Spleen (tissue), 11 donors: ENCODE data around the gene RBMX. TPM values are rescaled to one million over a fixed set of nuclear protein-coding genes. Genes with fewer than 3 reads are reported as not detected.
"Not testable (repeated sequence)": the region's sequence is repeated elsewhere in the genome, so short reads cannot be mapped to it uniquely, and the experiment has no call there.

ENCODE experiments used
- DNase-seq: peaks from one replicate; pipeline ENCODE4 v3.0.0-alpha.2; 2020
- H3K27ac ChIP-seq, 8 donors: fragments of 200-600 bp; sonication (generic) in 7 of 8; 1 replicate in 4 of 8; 2 replicates in 4 of 8; pipeline versions ENCODE4 v1.5.0 to v1.8.0; 2016 to 2021; ENCODE audit warnings: inconsistent platforms in 4 of 8, mild to moderate bottlenecking in 4 of 8, moderate library complexity in 1 of 8
- H3K27me3 ChIP-seq, 7 donors: fragments of 200-600 bp; sonication (generic) in 6 of 7; replicated peaks in 1 of 7; 1 replicate in 4 of 7; 2 replicates in 3 of 7; pipeline versions ENCODE4 v1.5.0 to v1.8.0; 2016 to 2021; ENCODE audit warnings: inconsistent platforms in 3 of 7, mild to moderate bottlenecking in 1 of 7
- H3K36me3 ChIP-seq, 6 donors: fragments of 200-600 bp; sonication (generic) in 5 of 6; 1 replicate in 4 of 6; 2 replicates in 2 of 6; pipeline versions ENCODE4 v1.5.0 to v1.8.0; 2016 to 2021; ENCODE audit warnings: inconsistent platforms in 2 of 6
- H3K4me1 ChIP-seq, 6 donors: fragments of 200-600 bp; sonication (generic) in 5 of 6; 1 replicate in 3 of 6; 2 replicates in 3 of 6; pipeline versions ENCODE4 v1.5.0 to v1.8.0; 2016 to 2021; ENCODE audit warnings: inconsistent platforms in 3 of 6
- H3K4me3 ChIP-seq, 8 donors: fragments of 200-600 bp; sonication (generic) in 7 of 8; 1 replicate in 4 of 8; 2 replicates in 4 of 8; pipeline versions ENCODE4 v1.5.0 to v1.8.0; 2016 to 2021; ENCODE audit warnings: inconsistent platforms in 4 of 8, mild to moderate bottlenecking in 4 of 8, moderate library complexity in 2 of 8
- H3K9me3 ChIP-seq, 8 donors: fragments of 200-600 bp; sonication (generic) in 7 of 8; 1 replicate in 4 of 8; 2 replicates in 4 of 8; pipeline versions ENCODE4 v1.5.0 to v1.8.0; 2016 to 2021; ENCODE audit warnings: inconsistent platforms in 4 of 8
- POLR2A ChIP-seq, 3 donors: fragments of 450-650 bp; IDR thresholded peaks; one replicate each; pipeline ENCODE4 v1.5.1; 2017; ENCODE audit warnings: antibody characterized with exemption in 3 of 3, mild to moderate bottlenecking in 1 of 3
- POLR2AphosphoS5 ChIP-seq, 3 donors: sonication (generic); formaldehyde crosslinking; IDR thresholded peaks; one replicate each; pipeline ENCODE4 v1.5.1; 2017; ENCODE audit warnings: antibody characterized with exemption in 3 of 3
- WGBS, 5 donors: extraction: QIAGEN DNeasy Blood & Tissue Kit in 3 of 5; methylation state at CpG; one replicate each; pipeline versions ENCODE4 v1.1.5 to v1.1.7; 2013 to 2018; 5-methylcytosine and 5-hydroxymethylcytosine counted together
- intact Hi-C: fragments of 100-400 bp; cut with DNase I; formaldehyde crosslinking; loops from one replicate; pipeline ENCODE4 v1.15.0; 2023; ENCODE audit warnings: low total_unique reads
- polyA plus RNA-seq, 3 donors: library from polyadenylated mRNA; stranded (reverse); fragments of 200-250 nt; gene quantifications; one replicate each; pipeline ENCODE4 v1.2.1, GENCODE V29; 2013
- total RNA-seq, 7 donors: library from RNA; depleted of rRNA in 3 of 7; stranded (reverse); fragments of >200 nt in 3 of 7; fragmentation: NEBNext Ultra II Directional in 4 of 7; extraction: Animal tissue kit (Norgen Biotek cat#: 25700) in 4 of 7; gene quantifications; one replicate each; pipeline versions ENCODE4 v1.1.0 to v1.2.1, GENCODE V29; 2016 to 2021
- TF ChIP-seq, protein P1 (sequence below), 11 experiments: fragments of 200-600 bp in 7 of 11; fragments of 450-650 bp in 4 of 11; sonication (generic) in 4 of 11; IDR thresholded peaks in 8 of 11; conservative IDR thresholded peaks in 3 of 11; 1 replicate in 7 of 11; 2 replicates in 4 of 11; pipeline versions ENCODE4 v1.4.0 to v1.8.0; 2016 to 2021; ENCODE audit warnings: antibody characterized with exemption in 11 of 11, inconsistent platforms in 4 of 11, mild to moderate bottlenecking in 1 of 11
- donor health status: healthy with polysubstance abuse.
- donor health status: DM: no; HTN: no; CAD: no; lungs with moderate emphysema.
- donor health status: DM: no; HTN: no; CAD: no.
- donor health status: Bipolar disorder and iron deficiency.
- donor health status: healthy.
- donor health status: DM: no; HTN: no; CAD: no.
- donor health status: DM: yes; HTN: yes; CAD: no.

RBMX gene
- total and polyA plus RNA-seq, 10 donors, result 111 to 286 (median 168) TPM

DNA sequence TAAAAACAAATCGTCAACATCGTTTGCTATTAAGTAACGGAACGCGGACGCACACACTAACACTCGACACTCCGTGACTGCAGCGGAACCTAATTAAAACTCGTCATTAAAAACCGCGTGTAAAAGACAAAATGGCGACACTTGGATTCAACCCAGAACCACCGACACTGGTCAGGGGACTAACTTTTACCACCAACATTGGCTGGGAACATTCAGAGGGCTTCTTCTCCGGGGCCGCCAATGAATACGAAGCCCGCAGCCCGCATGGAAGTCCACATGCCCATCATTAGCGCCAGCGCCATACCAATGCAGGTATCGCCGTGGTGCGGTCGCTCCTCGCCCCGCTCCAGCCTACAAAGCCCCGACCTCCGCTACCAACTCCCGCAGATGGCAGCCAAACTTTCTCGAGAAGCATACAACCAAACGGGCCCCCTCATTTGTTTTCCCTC lies 498 bp downstream of the RBMX start:
- Histone ChIP-seq H3K4me3 (peak overlapping the region; percentile 37 to 75 (median 53)), H3K36me3 (peaks cover 0 to 40% (median 28%) of the 10 kb centered on the region in 6 donors), H3K4me1 (peaks cover 0 to 25% (median 15%) of the 10 kb centered on the region in 6 donors), H3K27ac (peak overlapping the region; percentile 59 to 96 (median 95)), H3K9me3 (no peaks in the 10 kb centered on the region), H3K27me3 (no peaks in the 10 kb centered on the region)
- WGBS, 5 donors, result 0 to 48% (median 1%) methylated on average over 12 to 32 of the region's 32 CpGs
- TF ChIP-seq POLR2A (IDR thresholded peaks at IDR 0.05) (no peak), POLR2AphosphoS5 (IDR thresholded peaks at IDR 0.05) (no peak)
- TF ChIP-seq, protein P1, sequence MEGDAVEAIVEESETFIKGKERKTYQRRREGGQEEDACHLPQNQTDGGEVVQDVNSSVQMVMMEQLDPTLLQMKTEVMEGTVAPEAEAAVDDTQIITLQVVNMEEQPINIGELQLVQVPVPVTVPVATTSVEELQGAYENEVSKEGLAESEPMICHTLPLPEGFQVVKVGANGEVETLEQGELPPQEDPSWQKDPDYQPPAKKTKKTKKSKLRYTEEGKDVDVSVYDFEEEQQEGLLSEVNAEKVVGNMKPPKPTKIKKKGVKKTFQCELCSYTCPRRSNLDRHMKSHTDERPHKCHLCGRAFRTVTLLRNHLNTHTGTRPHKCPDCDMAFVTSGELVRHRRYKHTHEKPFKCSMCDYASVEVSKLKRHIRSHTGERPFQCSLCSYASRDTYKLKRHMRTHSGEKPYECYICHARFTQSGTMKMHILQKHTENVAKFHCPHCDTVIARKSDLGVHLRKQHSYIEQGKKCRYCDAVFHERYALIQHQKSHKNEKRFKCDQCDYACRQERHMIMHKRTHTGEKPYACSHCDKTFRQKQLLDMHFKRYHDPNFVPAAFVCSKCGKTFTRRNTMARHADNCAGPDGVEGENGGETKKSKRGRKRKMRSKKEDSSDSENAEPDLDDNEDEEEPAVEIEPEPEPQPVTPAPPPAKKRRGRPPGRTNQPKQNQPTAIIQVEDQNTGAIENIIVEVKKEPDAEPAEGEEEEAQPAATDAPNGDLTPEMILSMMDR (IDR thresholded peaks at IDR 0.05 in 8 of 11, conservative IDR thresholded peaks at IDR 0.05 in 3 of 11), result no peak
- intact Hi-C loops, result no loop called here
- peak; percentile 79 for DNase-seq

DNA sequence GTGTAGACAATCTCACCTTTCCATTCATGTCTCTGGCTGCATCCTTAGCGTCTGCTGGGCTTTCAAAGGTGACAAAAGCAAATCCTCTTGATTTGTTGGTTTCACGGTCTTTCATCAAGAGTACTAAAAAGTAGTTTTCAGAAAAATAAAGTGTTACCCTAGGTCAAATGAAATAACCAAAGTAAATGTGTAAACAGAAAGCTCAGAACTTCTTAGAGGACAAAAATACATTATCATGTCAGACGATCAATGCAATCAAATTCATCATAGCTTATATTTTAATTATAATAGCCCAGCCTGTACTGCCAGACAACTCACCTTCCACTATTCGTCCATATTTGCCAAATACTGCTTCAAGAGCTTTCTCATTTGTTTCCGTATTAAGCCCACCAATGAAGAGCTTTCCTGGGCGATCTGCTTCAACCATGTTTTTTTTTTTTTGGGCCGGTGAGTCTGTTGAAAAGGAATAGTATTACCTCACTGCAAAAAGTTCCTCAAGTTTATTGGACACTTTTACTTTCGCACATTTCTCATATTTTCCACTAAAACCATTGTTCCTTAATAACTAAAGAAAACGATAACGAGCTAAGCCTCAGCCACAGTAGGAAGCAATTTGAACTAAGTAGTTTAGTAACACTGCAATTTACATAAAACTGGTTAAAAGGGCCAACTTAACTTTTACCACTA lies 1.4 kb downstream of the RBMX start:
- Histone ChIP-seq H3K27ac (peak overlapping the region; percentile 59 to 96 (median 95)), H3K4me3 (peak overlapping the region; percentile 37 to 75 (median 53)), H3K27me3 (no peaks in the 10 kb centered on the region), H3K36me3 (peaks cover 0 to 49% (median 36%) of the 10 kb centered on the region in 6 donors), H3K9me3 (no peaks in the 10 kb centered on the region), H3K4me1 (peaks cover 0 to 25% (median 15%) of the 10 kb centered on the region in 6 donors)
- WGBS, 5 donors, result 3 to 35% (median 9%) methylated on average over 10 of the region's 10 CpGs
- no peak for DNase-seq
- intact Hi-C loops, result no loop called here
- TF ChIP-seq POLR2AphosphoS5 (IDR thresholded peaks at IDR 0.05) (no peak), POLR2A (IDR thresholded peaks at IDR 0.05) (no peak)
- TF ChIP-seq, protein P1 (IDR thresholded peaks at IDR 0.05 in 8 of 11, conservative IDR thresholded peaks at IDR 0.05 in 3 of 11), result no peak

DNA sequence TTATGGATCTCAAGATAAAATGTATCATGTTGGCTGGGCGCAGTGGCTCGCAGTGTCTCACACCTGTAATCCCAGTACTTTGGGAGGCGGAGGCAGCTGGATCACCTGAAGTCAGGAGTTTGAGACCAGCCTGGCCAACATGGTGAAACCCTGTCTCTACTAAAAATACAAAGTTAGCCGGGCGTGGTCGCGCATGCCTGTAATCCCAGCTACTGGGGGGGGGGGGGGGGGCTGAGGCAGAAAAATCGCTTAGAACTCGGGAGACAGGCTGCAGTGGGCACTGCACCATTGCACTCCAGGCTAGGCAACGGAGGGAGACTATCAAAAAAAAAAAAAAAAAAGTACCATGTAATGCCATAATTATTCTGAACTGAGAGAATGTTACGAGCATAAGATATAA lies 2.1 kb downstream of the RBMX start:
- Histone ChIP-seq H3K36me3 (peaks cover 0 to 56% (median 42%) of the 10 kb centered on the region in 6 donors), H3K27ac (peak overlapping the region in 4 of 8 donors; percentile 94 to 96 (median 96)), H3K9me3 (no peaks in the 10 kb centered on the region), H3K4me3 (peak overlapping the region in 6 of 8 donors; percentile 46 to 75 (median 58)), H3K27me3 (no peaks in the 10 kb centered on the region), H3K4me1 (peaks cover 0 to 25% (median 15%) of the 10 kb centered on the region in 6 donors)
- TF ChIP-seq POLR2A (IDR thresholded peaks at IDR 0.05) (no peak), POLR2AphosphoS5 (IDR thresholded peaks at IDR 0.05) (no peak)
- TF ChIP-seq, protein P1 (IDR thresholded peaks at IDR 0.05 in 8 of 11, conservative IDR thresholded peaks at IDR 0.05 in 3 of 11), result no peak
- DNase-seq, result no peak
- WGBS, 5 donors, result 44 to 82% (median 64%) methylated on average over 4 to 11 of the region's 11 CpGs
- intact Hi-C loops, result no loop called here

- H3K27ac ChIP-seq, intact Hi-C loops, DNase-seq, H3K9me3 ChIP-seq, H3K27me3 ChIP-seq, H3K4me3 ChIP-seq: not testable (repeated sequence)
- Histone ChIP-seq H3K4me1 (peaks cover 0 to 40% (median 22%) of the 10 kb centered on the region in 6 donors), H3K36me3 (peaks cover 0 to 99% (median 56%) of the 10 kb centered on the region in 6 donors)
- 79 to 88% (median 83%) methylated on average over 15 of the region's 15 CpGs for WGBS, 5 donors
- TF ChIP-seq POLR2AphosphoS5 (IDR thresholded peaks at IDR 0.05), result peak in 2 of 3 donors; percentile 32 to 35
These were observed 6.4 kb downstream of the RBMX start for GRCh38 chrX:136874114-136874513.

DNA sequence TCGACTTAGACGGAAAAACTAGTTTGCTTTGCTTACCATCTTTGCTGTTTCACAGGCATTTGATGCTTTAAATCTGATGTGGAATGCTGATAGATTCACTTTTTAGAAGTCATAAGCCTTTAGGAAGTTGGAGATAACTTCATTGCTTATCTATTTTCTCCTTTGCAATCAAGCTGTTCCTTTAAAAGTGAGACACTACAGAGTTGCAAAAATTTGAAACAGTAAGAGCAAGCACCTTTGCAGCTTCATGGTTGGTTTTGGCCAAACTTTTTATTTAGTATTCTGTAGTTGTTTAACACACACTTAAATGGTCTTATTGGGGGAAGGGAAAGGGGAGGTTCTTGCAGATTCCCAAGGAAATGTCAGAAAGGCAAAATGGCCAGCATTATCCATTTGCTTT lies 7.3 kb downstream of the RBMX start:
- H3K4me3 ChIP-seq, intact Hi-C loops, DNase-seq, H3K9me3 ChIP-seq, H3K27me3 ChIP-seq, H3K27ac ChIP-seq: not testable (repeated sequence)
- Histone ChIP-seq H3K4me1 (peaks cover 0 to 40% (median 17%) of the 10 kb centered on the region in 6 donors), H3K36me3 (peaks cover 0 to 100% (median 59%) of the 10 kb centered on the region in 6 donors)
- 81 to 100% (median 91%) methylated on average over 2 of the region's 2 CpGs for WGBS, 5 donors
